Calu3 (cell line): ENCODE results near the gene LAMTOR5. TPM values are rescaled to one million over a fixed set of nuclear protein-coding genes. Genes with fewer than 3 reads are reported as not detected.
"Not testable (repeated sequence)": the region's sequence is repeated elsewhere in the genome, so short reads cannot be mapped to it uniquely, and the experiment has no call there.

ENCODE experiments used
- BruUV-seq: library from RNA; stranded (reverse); fragments of 400-500 nt; replicated peaks from 2 replicates; lab custom pipeline; 2021; lab: Mats Ljungman, UMichigan
- CTCF ChIA-PET: fragments of 300-600 bp; sonication (Branson Sonifier 250); formaldehyde crosslinking; loops from one replicate; lab custom pipeline; 2022; ENCODE audit warnings: antibody characterized with exemption; lab: Charles Lee
- DNase-seq: peaks from one replicate; pipeline ENCODE4 v3.0.0; 2022
- H3K27ac Mint-ChIP-seq: one replicate; pipeline ENCODE4 v1.8.0; 2022; ENCODE audit warnings: mixed read lengths; ENCODE audit not compliant: unreplicated experiment
- H3K27me3 Mint-ChIP-seq: one replicate; pipeline ENCODE4 v1.8.0; 2022; ENCODE audit warnings: mixed read lengths; ENCODE audit not compliant: unreplicated experiment
- H3K36me3 Mint-ChIP-seq: one replicate; pipeline ENCODE4 v1.8.0; 2022; ENCODE audit warnings: mild to moderate bottlenecking, moderate library complexity, mixed read lengths; ENCODE audit not compliant: insufficient read depth, unreplicated experiment
- H3K4me1 Mint-ChIP-seq: one replicate; pipeline ENCODE4 v1.8.0; 2022; ENCODE audit warnings: mild to moderate bottlenecking, low read depth, mixed read lengths; ENCODE audit not compliant: unreplicated experiment
- H3K4me3 Mint-ChIP-seq: one replicate; pipeline ENCODE4 v1.8.0; 2022; ENCODE audit warnings: mild to moderate bottlenecking, low read depth, moderate library complexity, mixed read lengths; ENCODE audit not compliant: unreplicated experiment
- H3K9me3 Mint-ChIP-seq: one replicate; pipeline ENCODE4 v1.8.0; 2022; ENCODE audit warnings: low read depth, mixed read lengths; ENCODE audit not compliant: unreplicated experiment
- intact Hi-C: fragments of 100-400 bp; cut with micrococcal nuclease; formaldehyde crosslinking; loops from one replicate; pipeline ENCODE4 v1.10.0; 2022; ENCODE audit not compliant: unreplicated experiment
- total RNA-seq: library from RNA; stranded (reverse); gene quantifications from 2 replicates; pipeline ENCODE4 v1.2.3, GENCODE V29; 2022
- TF ChIP-seq, protein P1 (sequence below): fragments of 200-600 bp; IDR thresholded peaks from one replicate; pipeline ENCODE4 v1.8.0; 2022; ENCODE audit warnings: antibody characterized with exemption; ENCODE audit not compliant: unreplicated experiment

LAMTOR5 gene
- total RNA-seq, 1 experiment from 2014 or later, result 87.4 TPM

DNA sequence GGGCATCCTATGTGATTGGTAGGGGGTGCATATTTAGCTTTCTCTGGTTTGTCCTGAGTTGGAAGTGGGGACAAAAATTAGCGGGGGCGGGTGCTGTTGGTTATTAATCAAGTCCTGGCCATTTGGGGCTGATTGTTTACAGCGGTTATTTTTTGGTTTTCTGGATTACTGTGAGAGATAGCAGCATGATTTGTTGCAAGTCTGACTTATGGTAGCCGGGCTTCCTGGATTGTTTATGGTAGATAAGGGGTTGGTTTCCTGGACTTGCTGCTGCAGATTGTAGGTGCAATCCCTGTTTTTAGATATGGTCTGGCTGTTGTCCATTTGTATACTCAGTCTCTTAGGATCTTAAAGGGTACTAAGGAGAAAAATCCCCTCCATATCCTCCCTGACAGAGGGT is 31.4 kb upstream of the LAMTOR5 start:
- BruUV-seq, result no TSS peak
- intact Hi-C loops, result no loop called here
- H3K36me3 Mint-ChIP-seq, result no peaks in the 10 kb centered on the region
- no peaks in the 10 kb centered on the region for H3K9me3 Mint-ChIP-seq
- H3K27me3 Mint-ChIP-seq, result peaks cover 18% of the 10 kb centered on the region
- TF ChIP-seq, protein P1, sequence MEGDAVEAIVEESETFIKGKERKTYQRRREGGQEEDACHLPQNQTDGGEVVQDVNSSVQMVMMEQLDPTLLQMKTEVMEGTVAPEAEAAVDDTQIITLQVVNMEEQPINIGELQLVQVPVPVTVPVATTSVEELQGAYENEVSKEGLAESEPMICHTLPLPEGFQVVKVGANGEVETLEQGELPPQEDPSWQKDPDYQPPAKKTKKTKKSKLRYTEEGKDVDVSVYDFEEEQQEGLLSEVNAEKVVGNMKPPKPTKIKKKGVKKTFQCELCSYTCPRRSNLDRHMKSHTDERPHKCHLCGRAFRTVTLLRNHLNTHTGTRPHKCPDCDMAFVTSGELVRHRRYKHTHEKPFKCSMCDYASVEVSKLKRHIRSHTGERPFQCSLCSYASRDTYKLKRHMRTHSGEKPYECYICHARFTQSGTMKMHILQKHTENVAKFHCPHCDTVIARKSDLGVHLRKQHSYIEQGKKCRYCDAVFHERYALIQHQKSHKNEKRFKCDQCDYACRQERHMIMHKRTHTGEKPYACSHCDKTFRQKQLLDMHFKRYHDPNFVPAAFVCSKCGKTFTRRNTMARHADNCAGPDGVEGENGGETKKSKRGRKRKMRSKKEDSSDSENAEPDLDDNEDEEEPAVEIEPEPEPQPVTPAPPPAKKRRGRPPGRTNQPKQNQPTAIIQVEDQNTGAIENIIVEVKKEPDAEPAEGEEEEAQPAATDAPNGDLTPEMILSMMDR, result no peak
- CTCF ChIA-PET, result interaction anchor here (0.6 kb wide), 1 partner anchor 359 kb away, joined by 4 read pairs; no protein-coding TSS in a partner anchor
- H3K4me3 Mint-ChIP-seq, result no peak overlapping the region
- no peak overlapping the region for H3K27ac Mint-ChIP-seq
- no peaks in the 10 kb centered on the region for H3K4me1 Mint-ChIP-seq
- DNase-seq, result no peak

DNA sequence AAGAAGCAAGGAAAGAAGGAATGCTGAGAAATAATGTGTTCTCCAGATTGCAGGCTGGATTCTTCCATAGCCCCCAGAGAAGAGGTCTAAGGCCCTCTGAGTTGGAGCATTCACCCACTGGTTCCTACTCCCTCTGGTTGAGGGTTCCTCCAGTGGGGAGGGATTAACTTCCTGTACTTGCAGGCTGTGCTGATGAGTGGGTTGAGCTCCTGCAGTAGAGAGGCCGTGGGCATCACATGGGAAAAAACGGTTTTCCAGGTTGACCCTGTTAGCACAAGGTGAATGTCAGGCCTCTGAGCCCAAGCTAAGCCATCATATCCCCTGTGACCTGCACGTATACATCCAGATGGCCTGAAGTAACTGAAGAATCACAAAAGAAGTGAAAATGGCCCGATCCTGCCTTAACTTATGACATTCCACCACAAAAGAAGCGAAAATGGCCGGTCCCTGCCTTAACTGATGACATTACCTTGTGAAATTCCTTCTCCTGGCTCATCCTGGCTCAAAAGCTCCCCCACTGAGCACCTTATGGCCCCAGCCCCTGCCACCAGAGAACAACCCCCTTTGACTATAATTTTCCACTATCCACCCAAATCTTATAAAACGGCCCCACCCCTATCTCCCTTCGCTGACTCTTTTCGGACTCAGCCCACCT is 30.3 kb upstream of the LAMTOR5 start:
- DNase-seq, BruUV-seq, H3K27me3 Mint-ChIP-seq, H3K4me1 Mint-ChIP-seq, H3K27ac Mint-ChIP-seq, H3K9me3 Mint-ChIP-seq, H3K36me3 Mint-ChIP-seq, H3K4me3 Mint-ChIP-seq, CTCF ChIA-PET, intact Hi-C loops: not testable (repeated sequence)

DNA sequence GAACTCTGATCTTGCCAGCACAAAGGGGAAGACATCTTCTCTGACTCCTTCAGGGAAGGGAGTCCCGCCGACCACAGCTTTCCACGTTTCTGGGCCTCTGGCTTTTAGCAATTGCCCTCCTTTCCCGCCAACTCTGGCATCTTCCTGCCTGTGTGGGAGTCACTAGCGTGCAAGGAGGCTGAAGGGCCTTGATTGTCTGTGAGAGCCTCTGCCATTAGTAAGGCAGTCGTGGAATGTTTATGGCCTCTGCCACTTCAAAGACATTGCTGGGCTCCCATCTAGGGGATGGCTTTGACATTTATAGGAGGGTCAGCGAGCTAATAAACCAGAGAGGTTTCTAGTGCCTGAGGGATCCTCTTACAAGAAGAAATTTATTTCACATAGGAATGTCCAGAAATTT is 29.1 kb upstream of the LAMTOR5 start:
- Mint-ChIP-seq H3K27me3 (peaks cover 8% of the 10 kb centered on the region), H3K27ac (no peak overlapping the region), H3K4me1 (no peaks in the 10 kb centered on the region), H3K4me3 (no peak overlapping the region), H3K36me3 (no peaks in the 10 kb centered on the region), H3K9me3 (no peaks in the 10 kb centered on the region)
- TF ChIP-seq, protein P1, result no peak
- DNase-seq, result no peak
- CTCF ChIA-PET, result no interaction called here
- BruUV-seq, result no TSS peak
- intact Hi-C loops, result no loop called here

DNA sequence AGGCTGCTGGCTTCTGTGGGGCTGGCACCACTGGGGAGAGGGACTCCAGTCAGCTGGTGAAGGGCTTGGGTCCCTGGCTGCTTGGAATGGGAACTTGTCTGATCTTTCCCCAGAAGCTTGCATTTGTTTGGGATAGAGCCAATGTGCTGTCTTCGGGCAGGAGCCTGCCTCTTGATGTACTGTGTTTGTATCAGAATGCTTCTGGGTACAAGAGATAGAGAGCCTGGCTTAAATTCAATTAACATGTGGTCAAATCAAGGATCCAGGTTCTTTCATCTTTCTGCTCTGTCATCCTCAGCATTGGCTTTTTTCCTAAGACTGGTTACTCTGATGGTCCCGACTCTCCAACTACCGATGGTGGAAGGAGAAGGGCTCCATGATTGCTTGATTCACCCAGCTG is 27.5 kb upstream of the LAMTOR5 start:
- BruUV-seq, result no TSS peak
- no peak for DNase-seq
- intact Hi-C loops, result no loop called here
- no peak overlapping the region for H3K4me3 Mint-ChIP-seq
- CTCF ChIA-PET, result interaction anchor here (1.7 kb wide), 1 partner anchor 23 kb away, joined by 5 read pairs; no protein-coding TSS in a partner anchor
- H3K9me3 Mint-ChIP-seq, result no peaks in the 10 kb centered on the region
- TF ChIP-seq, protein P1, result no peak
- H3K27ac Mint-ChIP-seq, result no peak overlapping the region
- no peaks in the 10 kb centered on the region for H3K36me3 Mint-ChIP-seq
- H3K27me3 Mint-ChIP-seq, result peaks cover 25% of the 10 kb centered on the region
- no peaks in the 10 kb centered on the region for H3K4me1 Mint-ChIP-seq

DNA sequence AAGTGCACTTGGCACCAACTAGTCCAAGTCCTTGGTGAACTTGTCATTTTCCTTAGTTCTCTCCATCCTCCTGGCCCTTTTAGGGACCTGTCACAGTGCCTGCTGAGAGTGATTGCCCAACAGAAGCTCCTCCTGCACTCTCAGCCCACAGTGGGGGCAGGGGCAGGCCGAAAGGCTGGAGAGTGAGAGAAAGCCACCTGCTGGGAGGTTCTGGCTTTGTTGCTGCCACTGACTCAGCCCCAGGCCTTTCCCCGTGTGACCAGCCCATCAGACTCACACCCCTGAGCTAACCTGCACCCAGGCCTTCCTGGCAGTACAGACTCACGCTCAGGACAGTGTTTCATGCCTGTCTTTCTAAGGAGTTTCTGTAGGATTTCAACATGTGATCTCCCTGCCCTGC is 26.3 kb upstream of the LAMTOR5 start:
- no TSS peak for BruUV-seq
- TF ChIP-seq, protein P1, result no peak
- H3K4me3 Mint-ChIP-seq, result no peak overlapping the region
- CTCF ChIA-PET, result interaction anchor here (0.8 to 1.7 kb wide), 5 partner anchors 21 to 226 kb away, joined by 4 to 7 read pairs (median 5); no protein-coding TSS in a partner anchor
- intact Hi-C loops, result no loop called here
- H3K27me3 Mint-ChIP-seq, result peaks cover 31% of the 10 kb centered on the region
- no peak overlapping the region for H3K27ac Mint-ChIP-seq
- no peaks in the 10 kb centered on the region for H3K36me3 Mint-ChIP-seq
- H3K9me3 Mint-ChIP-seq, result no peaks in the 10 kb centered on the region
- no peaks in the 10 kb centered on the region for H3K4me1 Mint-ChIP-seq
- peak; percentile 69 for DNase-seq
